ENCODE results near the gene KRT86.

Gene KRT86

DNA sequence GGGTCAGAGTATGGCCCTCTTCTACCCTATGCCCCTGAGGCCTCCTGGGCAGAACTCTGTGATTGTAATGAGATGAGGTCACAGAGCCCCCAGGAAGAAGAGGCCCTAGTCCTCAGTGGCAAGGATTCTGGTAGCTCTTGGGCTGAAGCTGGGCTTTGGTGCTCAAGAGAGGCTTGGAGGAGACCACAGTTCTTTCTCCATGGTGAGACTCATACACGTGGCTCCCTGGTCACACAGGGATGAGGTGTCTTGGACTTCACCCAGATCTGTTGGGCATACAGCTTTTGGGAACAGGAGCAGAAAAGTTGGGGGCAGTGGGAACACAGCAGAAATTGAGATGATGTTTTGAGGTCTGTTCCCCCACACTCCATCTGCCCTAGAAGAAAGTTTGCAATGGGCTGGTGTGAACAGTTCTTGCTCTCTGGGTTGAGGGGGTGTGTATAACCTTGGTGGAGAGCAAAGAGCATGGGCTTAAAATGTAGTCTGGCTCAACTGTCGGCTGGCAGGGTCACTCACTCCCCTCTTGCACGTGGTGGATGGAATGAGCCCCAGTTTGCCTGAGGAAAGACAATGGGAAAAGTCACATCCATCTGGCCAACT, at the start of gene KRT86:
TSS of gene KRT86 (plus strand) at position 125 of the 600 bp plus-strand sequence. CDS start 27,272 bp downstream, outside the sequence.
- DNase-seq (ENCODE audit: low spot score in 2 of 2) (no peak), ATAC-seq (no peak)
- no peaks in the 10 kb centered on the region for H3K36me3 Mint-ChIP-seq
- H3K4me3 Mint-ChIP-seq: no peak within 1 kb of the TSS
- no peak within 1 kb of the TSS for H3K27ac Mint-ChIP-seq
- H3K9me3 Mint-ChIP-seq: no peaks in the 10 kb centered on the region
- peaks cover 10% of the 10 kb centered on the region for H3K4me1 Mint-ChIP-seq

DNA sequence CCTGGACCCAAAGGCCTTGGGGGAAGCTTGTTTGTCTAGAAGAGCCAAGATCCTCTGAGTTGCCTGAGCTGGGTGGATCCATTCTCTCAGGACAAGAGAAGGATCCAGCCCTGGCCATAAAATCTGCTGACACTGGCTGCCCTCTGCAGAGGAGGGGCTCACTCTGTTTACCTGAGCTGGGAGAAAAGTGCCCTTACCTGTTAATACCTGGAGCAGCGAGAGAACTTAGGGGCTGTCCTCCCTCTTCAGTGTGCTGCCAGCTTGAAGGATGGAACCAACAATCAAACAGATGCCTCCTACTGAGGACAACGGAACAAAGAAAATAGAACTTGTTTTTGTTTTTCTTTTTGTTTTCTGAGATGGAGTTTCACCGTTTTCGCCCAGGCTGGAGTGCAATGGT, 48.7 kb upstream of the KRT86 start:
- Mint-ChIP-seq H3K27ac (no peak overlapping the region), H3K36me3 (no peaks in the 10 kb centered on the region), H3K4me1 (peaks cover 4% of the 10 kb centered on the region), H3K9me3 (no peaks in the 10 kb centered on the region), H3K4me3 (no peak overlapping the region)
- ATAC-seq (no peak), DNase-seq (ENCODE audit: low spot score in 2 of 2) (no peak)

DNA sequence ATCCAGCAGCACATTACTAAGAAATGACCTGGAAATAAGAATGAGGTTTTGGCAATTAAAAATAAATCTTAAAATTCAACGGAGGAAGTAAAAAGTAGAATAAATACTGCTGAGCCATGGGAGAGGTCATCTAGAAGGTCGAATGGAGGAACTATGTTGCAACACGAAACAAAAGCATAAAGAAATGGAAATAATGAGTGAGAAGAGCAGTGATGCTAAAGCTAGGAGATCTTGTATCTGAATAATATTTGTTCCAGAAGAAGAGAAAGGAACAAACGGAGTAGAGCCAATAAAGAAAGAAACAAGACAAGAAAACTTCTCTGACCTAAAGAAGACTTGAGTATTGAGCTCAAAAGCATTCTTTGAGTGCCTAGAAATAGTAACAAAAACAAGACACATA, 48.0 kb upstream of the KRT86 start:
- H3K9me3 Mint-ChIP-seq: no peaks in the 10 kb centered on the region
- no peaks in the 10 kb centered on the region for H3K36me3 Mint-ChIP-seq
- ATAC-seq (no peak), DNase-seq (ENCODE audit: low spot score in 2 of 2) (no peak)
- peaks cover 4% of the 10 kb centered on the region for H3K4me1 Mint-ChIP-seq
- H3K4me3 Mint-ChIP-seq: no peak overlapping the region
- no peak overlapping the region for H3K27ac Mint-ChIP-seq

DNA sequence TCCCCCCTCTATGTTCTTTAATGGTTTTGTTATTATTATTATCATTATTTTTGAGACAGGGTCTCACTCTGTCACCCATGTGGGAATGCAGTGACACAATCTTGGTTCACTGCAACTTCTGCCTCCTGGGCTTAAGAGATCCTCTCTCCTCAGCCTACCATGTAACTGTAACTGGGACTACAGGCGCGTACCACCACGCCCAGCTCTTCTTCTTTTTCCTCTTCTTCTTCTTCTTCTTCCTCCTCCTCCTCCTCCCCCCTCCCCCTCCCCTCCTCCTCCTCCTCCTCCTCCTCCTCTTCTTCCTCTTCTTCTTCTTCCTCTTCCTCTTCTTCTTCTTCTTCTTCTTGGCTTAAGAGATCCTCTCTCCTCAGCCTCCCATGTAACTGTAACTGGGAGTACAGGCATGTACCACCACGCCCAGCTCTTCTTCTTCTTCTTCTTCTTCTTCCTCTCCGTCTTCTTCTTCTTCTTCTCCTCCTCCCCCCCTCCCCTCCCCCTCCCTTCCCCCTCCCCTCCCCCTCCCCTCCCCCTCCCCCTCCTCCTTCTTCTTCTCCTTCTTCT, 46.8 kb upstream of the KRT86 start:
- Mint-ChIP-seq H3K4me3 (no peak overlapping the region), H3K27ac (no peak overlapping the region), H3K9me3 (no peaks in the 10 kb centered on the region), H3K36me3 (no peaks in the 10 kb centered on the region), H3K4me1 (peaks cover 4% of the 10 kb centered on the region)
- no peak for DNase-seq (ENCODE audit: low spot score in 2 of 2)
- ATAC-seq: no peak

DNA sequence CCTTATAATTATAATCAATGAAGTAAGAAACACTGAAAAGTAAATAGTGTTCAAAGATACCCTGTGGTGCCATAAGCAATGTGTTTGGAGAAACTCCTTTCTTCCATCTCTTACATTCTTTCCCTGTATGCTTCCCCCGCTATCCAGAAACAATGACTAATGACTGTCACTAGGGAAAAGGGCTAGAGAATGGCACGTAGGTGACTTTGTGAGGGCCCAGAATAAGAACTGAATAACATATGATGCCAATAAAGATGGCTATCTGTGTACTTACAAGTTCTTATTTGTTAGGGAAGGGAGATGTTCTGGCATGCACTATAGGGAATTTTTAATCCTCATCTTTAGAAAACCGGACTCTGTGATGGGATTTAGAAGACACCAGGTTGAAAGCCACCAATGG, 46.1 kb upstream of the KRT86 start:
- DNase-seq (ENCODE audit: low spot score in 2 of 2): no peak
- H3K4me1 Mint-ChIP-seq: peaks cover 4% of the 10 kb centered on the region
- no peaks in the 10 kb centered on the region for H3K9me3 Mint-ChIP-seq
- no peak overlapping the region for H3K4me3 Mint-ChIP-seq
- H3K27ac Mint-ChIP-seq: no peak overlapping the region
- ATAC-seq: no peak
- no peaks in the 10 kb centered on the region for H3K36me3 Mint-ChIP-seq

DNA sequence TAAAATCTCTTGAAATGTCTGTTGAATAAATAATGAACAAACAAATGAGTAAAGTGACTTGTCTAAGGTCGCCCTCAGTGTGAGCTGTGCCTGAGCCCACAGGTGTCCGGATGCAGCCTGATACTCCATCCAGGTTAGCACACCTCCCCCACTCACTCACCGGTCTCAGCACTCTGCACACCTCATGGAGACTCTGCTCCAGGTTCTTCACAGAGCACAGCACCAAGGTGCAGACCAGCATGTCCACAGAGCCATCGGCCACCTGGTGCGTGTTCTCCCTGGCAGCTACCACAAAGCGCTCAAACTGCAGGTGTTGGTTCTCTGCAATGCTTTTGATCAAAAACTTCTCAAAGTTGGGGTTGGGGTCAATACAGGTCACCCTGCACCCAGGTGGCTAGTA, 45.5 kb upstream of the KRT86 start:
- H3K9me3 Mint-ChIP-seq: no peaks in the 10 kb centered on the region
- no peak overlapping the region for H3K4me3 Mint-ChIP-seq
- DNase-seq (ENCODE audit: low spot score in 2 of 2) (no peak), ATAC-seq (no peak)
- peaks cover 8% of the 10 kb centered on the region for H3K4me1 Mint-ChIP-seq
- H3K27ac Mint-ChIP-seq: no peak overlapping the region
- H3K36me3 Mint-ChIP-seq: no peaks in the 10 kb centered on the region

DNA sequence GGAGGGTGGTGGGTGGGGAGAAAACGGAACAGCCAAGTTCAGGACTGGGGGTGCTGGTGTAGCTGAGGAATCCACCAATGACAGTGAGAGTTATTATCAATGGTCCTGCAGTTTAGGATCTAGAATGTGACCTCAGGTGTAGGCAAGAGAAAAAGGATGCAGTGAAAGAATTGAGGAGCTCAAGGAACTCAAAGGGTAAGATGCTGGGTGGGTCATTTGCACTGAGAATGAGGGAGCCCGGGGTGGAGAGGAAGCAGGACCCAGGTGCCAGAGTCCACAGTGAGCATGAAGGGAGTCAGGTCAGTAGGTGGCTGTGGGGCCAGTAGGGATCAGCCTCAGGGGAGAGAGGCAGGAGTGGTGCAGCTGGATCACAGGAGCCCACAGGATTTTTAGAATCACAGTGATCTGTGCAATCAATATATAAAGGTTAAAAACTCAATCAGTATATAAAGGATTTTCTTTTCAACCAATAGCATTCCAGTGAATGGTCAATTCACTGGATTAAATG, 44.6 kb upstream of the KRT86 start:
- DNase-seq (ENCODE audit: low spot score in 2 of 2) (no peak), ATAC-seq (no peak)
- Mint-ChIP-seq H3K36me3 (no peaks in the 10 kb centered on the region), H3K27ac (no peak overlapping the region), H3K4me1 (peaks cover 8% of the 10 kb centered on the region), H3K4me3 (no peak overlapping the region), H3K9me3 (no peaks in the 10 kb centered on the region)

DNA sequence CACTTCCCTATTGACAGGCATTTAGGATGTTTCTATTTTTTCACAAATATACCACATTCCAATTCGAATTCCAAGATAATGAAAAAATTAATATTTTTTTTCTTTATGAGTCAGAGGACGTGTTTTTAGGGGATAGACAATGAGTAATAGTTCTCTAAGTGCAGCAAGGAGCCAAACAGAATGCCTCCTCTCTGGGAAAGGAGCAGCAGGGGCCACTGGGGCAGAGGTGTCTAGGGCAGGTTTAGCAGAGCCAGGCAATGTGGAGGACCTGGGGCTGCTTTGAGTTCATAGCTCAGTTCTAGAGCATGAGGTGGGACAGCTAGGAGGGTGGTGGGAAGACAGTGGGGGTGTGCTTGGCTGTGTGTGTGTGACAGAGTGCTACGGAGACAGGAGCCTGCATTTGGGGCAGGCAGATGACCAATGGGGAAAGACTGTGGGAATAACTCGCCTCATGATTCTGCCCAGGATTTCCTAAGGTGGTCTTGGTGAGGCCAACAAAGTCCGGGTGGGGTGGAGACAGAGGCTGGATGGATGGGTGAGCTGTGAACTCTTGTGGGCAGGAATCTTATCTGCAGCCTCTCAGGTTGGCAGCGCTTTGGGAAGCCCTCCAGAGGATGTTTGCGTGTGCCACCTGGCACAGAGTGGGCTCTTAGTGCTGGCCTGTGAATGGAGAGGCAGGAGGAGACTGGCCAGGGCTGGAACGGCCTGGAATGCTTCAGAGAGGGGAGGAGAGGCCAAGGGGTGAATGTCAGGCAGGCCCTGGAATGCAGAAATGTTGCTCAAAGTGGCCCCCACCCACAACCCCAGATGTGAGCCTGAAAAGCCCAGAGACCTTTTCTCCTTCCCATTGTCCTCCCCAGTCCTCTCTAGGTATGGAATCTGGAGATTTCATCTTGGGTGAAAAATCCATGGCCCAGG, 43.8 kb upstream of the KRT86 start:
- Mint-ChIP-seq H3K4me1 (peaks cover 8% of the 10 kb centered on the region), H3K4me3 (no peak overlapping the region), H3K36me3 (no peaks in the 10 kb centered on the region), H3K9me3 (no peaks in the 10 kb centered on the region), H3K27ac (no peak overlapping the region)
- DNase-seq (ENCODE audit: low spot score in 2 of 2): no peak
- no peak for ATAC-seq

DNA sequence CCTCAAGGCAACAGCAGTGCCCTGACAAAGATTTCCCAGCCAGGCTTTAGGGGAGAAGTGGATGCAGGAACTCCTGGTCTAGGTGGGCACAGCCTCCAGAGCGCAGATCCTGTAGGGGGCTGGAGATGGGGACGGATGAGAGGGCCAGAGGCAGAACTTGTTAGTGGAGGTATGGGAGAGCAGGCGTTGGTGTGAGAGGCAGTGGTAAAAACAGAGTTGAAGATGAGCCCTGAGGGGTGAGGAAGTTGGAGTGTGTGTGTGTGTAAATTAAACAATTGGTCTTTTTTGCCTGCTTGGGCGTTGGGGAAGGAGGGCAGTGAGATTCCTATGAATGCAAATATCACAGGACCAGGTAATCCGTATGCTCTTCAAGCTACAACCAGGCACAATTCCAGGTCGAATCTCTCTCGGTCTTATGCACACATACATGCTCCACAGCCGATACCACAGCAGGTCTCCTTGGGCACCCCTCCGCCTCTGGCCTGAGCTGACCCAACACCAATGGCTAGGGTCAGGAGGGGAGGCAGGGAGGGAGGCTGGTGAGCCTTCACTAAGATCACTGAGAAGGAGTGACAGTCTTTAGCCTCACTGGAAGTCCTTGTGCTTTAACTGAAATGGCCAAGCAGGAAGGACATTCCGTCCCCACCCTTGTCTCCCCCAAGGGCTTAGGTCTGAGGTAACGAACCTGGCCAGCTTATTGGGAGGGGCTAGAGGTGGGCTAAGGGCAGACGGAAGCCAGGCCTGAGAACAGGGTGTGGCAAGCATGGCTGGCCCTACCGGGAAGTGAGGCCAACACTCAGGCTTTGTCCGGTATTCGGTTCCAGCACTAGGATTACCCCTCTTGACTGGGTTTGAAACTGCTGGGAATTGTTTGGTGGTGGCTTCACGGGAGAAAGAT, 42.9 kb upstream of the KRT86 start:
- H3K4me3 Mint-ChIP-seq: no peak overlapping the region
- no peaks in the 10 kb centered on the region for H3K9me3 Mint-ChIP-seq
- ATAC-seq (no peak), DNase-seq (ENCODE audit: low spot score in 2 of 2) (no peak)
- no peak overlapping the region for H3K27ac Mint-ChIP-seq
- peaks cover 8% of the 10 kb centered on the region for H3K4me1 Mint-ChIP-seq
- H3K36me3 Mint-ChIP-seq: no peaks in the 10 kb centered on the region

DNA sequence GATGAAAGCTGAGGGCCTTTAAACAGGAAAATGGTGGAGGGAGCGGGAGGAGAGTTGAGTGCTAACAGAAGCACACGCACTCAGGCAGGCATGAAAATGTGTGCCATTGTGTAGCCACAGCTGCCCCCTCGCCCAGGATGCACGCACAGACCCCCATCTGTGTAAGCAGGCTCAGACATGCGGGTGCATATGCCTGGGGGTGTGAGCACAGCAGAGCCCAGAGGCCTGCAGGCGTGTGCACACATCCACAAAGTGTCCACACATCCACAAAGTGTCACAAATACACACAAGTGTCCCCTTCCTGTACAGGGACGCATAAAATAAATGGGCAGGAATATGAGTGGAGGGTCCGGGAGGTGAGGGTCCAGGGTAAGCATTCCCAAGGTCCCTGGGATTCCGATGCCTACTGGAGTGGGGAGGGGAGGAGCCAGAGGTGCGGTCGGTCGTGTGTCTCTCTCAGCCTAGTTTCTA, 42.2 kb upstream of the KRT86 start:
- ATAC-seq (no peak), DNase-seq (ENCODE audit: low spot score in 2 of 2) (no peak)
- Mint-ChIP-seq H3K4me3 (no peak overlapping the region), H3K36me3 (no peaks in the 10 kb centered on the region), H3K4me1 (peaks cover 8% of the 10 kb centered on the region), H3K9me3 (no peaks in the 10 kb centered on the region), H3K27ac (no peak overlapping the region)

DNA sequence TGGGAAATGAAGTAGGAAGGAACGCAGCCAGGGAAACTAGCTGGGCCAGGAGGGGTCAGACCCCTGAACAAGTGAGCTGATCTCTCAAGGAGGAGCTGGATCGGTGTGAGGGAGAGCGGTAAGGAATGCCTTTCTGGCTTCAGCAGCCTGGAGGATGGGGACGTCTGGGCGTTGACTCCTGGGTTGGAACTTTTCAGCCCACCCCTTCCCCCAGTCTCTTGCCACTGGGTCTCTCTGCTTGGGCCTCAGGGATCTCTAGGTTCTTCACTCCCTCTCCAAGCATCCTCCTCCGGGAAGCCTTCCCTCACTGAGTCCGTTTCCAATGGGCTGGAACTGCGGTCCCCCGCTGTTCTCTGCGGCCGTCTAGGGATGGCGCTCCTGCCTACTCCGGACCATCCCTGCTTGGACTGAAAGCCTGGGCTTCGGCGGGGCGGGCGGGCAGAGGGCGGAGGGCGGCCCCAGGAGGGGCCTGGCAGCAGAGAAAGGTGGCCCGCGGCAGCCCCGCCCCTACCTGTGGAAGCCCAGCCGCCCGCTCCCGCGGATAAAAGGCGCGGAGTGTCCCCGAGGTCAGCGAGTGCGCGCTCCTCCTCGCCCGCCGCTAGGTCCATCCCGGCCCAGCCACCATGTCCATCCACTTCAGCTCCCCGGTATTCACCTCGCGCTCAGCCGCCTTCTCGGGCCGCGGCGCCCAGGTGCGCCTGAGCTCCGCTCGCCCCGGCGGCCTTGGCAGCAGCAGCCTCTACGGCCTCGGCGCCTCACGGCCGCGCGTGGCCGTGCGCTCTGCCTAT, 41.6 kb upstream of the KRT86 start, which contains the start of gene KRT7:
TSS of gene KRT7 (plus strand) at position 570 of the 788 bp plus-strand sequence. CDS start at position 624, 54 bp downstream.
- no peaks in the 10 kb centered on the region for H3K9me3 Mint-ChIP-seq
- no peak for DNase-seq (ENCODE audit: low spot score in 2 of 2)
- H3K4me3 Mint-ChIP-seq: no peak within 1 kb of the TSS
- H3K4me1 Mint-ChIP-seq: peaks cover 8% of the 10 kb centered on the region
- H3K27ac Mint-ChIP-seq: no peak within 1 kb of the TSS
- no peak for ATAC-seq
- no peaks in the 10 kb centered on the region for H3K36me3 Mint-ChIP-seq

DNA sequence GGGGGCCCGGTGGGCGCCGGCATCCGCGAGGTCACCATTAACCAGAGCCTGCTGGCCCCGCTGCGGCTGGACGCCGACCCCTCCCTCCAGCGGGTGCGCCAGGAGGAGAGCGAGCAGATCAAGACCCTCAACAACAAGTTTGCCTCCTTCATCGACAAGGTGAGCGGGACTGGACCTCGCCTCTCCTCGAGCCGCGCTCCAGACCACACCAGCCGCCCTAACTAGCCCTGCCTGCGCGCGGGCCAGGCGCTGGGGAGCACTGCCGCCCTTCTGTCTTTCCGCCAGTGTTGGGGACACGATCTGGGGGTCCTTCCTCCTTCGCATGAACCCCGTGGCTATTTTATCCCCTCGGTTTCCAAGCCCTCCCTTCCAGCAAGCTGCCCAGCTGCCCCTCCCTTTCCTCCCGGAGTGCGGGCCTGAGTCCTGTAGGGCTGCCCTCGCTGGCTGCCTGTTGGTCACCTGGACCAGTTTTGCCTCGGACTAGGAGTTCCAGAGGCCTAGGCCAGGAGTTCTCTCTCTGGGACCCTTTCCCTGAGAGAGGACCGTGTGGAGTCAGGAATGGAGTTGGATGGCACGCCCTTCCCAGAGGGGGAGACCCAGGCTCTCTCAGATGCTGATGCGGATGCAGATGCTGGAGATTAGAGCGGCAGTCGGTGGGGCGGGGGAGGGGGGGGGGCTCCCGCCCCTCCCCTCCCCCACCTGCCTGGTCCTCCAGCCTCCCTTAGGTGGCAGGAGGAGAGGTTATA, 40.8 kb upstream of the KRT86 start:
- H3K36me3 Mint-ChIP-seq: no peaks in the 10 kb centered on the region
- H3K9me3 Mint-ChIP-seq: no peaks in the 10 kb centered on the region
- ATAC-seq: no peak
- H3K27ac Mint-ChIP-seq: no peak overlapping the region
- H3K4me3 Mint-ChIP-seq: no peak overlapping the region
- no peak for DNase-seq (ENCODE audit: low spot score in 2 of 2)
- peaks cover 8% of the 10 kb centered on the region for H3K4me1 Mint-ChIP-seq

DNA sequence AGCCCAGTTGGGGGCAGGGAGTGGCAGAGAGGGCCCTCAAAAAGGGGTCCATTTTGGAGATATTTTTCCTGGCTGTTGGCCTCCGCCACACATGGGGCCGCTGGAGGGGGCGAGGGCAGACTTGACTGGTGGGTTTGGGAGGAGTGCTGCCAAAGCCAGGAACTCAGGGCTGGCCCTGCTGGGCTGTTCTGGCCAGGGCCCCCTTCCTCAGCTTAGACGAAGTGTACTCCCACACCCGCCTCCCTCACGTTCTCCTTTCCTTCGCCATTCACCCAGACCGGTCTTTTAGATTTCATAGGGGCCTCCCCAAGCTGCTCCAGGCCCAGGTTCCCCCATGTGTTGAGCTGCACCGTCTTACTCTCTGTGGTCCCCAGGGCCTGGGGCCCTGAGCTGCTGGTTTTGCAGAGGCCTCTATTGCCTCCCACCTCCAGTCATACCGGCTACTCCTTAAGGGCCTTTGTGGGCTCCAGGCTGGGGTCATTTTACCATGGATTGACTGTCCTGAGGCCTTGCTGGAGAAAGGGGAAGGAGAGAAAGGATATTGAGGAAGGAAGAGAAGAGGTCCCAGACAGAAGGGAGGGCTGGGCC, 40.1 kb upstream of the KRT86 start:
- no peak overlapping the region for H3K4me3 Mint-ChIP-seq
- DNase-seq (ENCODE audit: low spot score in 2 of 2) (no peak), ATAC-seq (no peak)
- no peaks in the 10 kb centered on the region for H3K36me3 Mint-ChIP-seq
- peaks cover 8% of the 10 kb centered on the region for H3K4me1 Mint-ChIP-seq
- H3K9me3 Mint-ChIP-seq: no peaks in the 10 kb centered on the region
- no peak overlapping the region for H3K27ac Mint-ChIP-seq

Data from stimulated activated effector memory CD8-positive, alpha-beta T cell treated with anti-CD3 and anti-CD28 coated beads, Interleukin-12 subunit alpha, Interleukin-12 subunit beta, amount 100 ng/mL, for 72 hours (primary cell).